ENCODE results near the gene BMP6. TPM values are rescaled to one million over a fixed set of nuclear protein-coding genes. Genes with fewer than 3 reads are reported as not detected.

Gene BMP6
- total RNA-seq, 1 experiment from 2014 or later: 0.28 TPM

GRCh38 chr6:7777074-7777473 lies 51.2 kb downstream of the BMP6 start:
- no peak for TF ChIP-seq CTCF (conservative IDR thresholded peaks at IDR 0.05)
- H4K8ac ChIP-seq (replicated peaks; ENCODE audit: insufficient read length, low read depth, low read length): no peak overlapping the region

More at GRCh38 chr6:7777074-7777473, 51.2 kb downstream of the BMP6 start:
- H3K27me3 Mint-ChIP-seq (ENCODE audit: low read depth): no peaks in the 10 kb centered on the region
- Histone ChIP-seq H3K56ac (ENCODE audit: insufficient read length, low read depth, low read length) (no peak overlapping the region), H3K14ac (ENCODE audit: insufficient read depth, low read length) (no peak overlapping the region), H3K79me1 (ENCODE audit: insufficient read depth, low read depth, low read length, poor library complexity, severe bottlenecking) (no peaks in the 10 kb centered on the region), H2AFZ (ENCODE audit: low read length) (no peak overlapping the region), H3K9ac (ENCODE audit: extremely low read depth, insufficient read length, low read length) (no peak overlapping the region), H2AK5ac (ENCODE audit: insufficient read length, low read length) (no peak overlapping the region), H3K27me3 (ENCODE audit: insufficient read depth, low read length) (no peaks in the 10 kb centered on the region), H4K5ac (ENCODE audit: insufficient read length, low read depth, low read length) (no peak overlapping the region), H2BK15ac (ENCODE audit: low read depth, low read length) (no peak overlapping the region), H2BK5ac (ENCODE audit: insufficient read length, low read length) (no peak overlapping the region), H2BK12ac (ENCODE audit: insufficient read length, low read depth, low read length) (no peak overlapping the region), H3K9me3 (ENCODE audit: control insufficient read depth, low read depth, low read length) (no peaks in the 10 kb centered on the region), H3K4me2 (ENCODE audit: insufficient read depth, insufficient read length, low read length) (no peak overlapping the region), H3K23me2 (ENCODE audit: insufficient read length, low read depth, low read length, poor library complexity, severe bottlenecking) (no peaks in the 10 kb centered on the region), H2BK120ac (ENCODE audit: low read depth, low read length, poor library complexity, severe bottlenecking) (no peak overlapping the region), H2BK20ac (ENCODE audit: low read depth, low read length, poor library complexity, severe bottlenecking) (no peak overlapping the region), H3K18ac (ENCODE audit: insufficient read length, low read depth, low read length) (no peak overlapping the region), H3K79me2 (ENCODE audit: insufficient read depth, low read length) (no peaks in the 10 kb centered on the region), H3K4me1 (ENCODE audit: insufficient read depth, low read length) (no peaks in the 10 kb centered on the region), H4K20me1 (ENCODE audit: control insufficient read depth, insufficient read depth, insufficient read length) (no peaks in the 10 kb centered on the region), H4K91ac (ENCODE audit: insufficient read length, low read depth, low read length) (no peak overlapping the region), H3K27ac (ENCODE audit: insufficient read length, low read depth, low read length) (no peak overlapping the region), H3K23ac (ENCODE audit: insufficient read length, low read depth, low read length) (no peak overlapping the region), H3T11ph (ENCODE audit: low read length) (no peak overlapping the region), H3K4ac (ENCODE audit: low read depth, low read length) (no peak overlapping the region)
- peaks cover 10 to 15% of the 10 kb centered on the region in 2 experiments for H3K4me1 Mint-ChIP-seq
- WGBS (ENCODE audit: extremely low coverage, insufficient read length, low lambda C conversion rate): no CpG with 5 or more reads among the region's 4 CpGs
- no peak overlapping the region for H3K4me3 Mint-ChIP-seq
- no peak overlapping the region for H3K27ac Mint-ChIP-seq
- no peaks in the 10 kb centered on the region; a peak in 1 of 7 replicates for H3K36me3 Mint-ChIP-seq (ENCODE audit: insufficient read depth in 1 of 3, low read depth in 3 of 3)
- DNase-seq: no peak
- peaks cover 0 to under 1% of the 10 kb centered on the region in 2 experiments; a peak in 3 of 5 replicates for H3K9me3 Mint-ChIP-seq
